Measurements from ENCODE around the gene PPM1F.

PPM1F gene

GRCh38 chr22:21989049-21989448 is 36.4 kb upstream of the PPM1F start:
- no peak overlapping the region for H3K4me3 ChIP-seq (ENCODE audit: low read depth, low read length)
- H3K27me3 ChIP-seq (ENCODE audit: control insufficient read depth, insufficient read depth, low read length): peaks cover 86% of the 10 kb centered on the region
- H3K9me3 ChIP-seq (ENCODE audit: control insufficient read depth, insufficient read depth, low read length): no peaks in the 10 kb centered on the region
- no peak overlapping the region for H3K9ac ChIP-seq (ENCODE audit: low read depth, low read length)
- no peaks in the 10 kb centered on the region for H3K4me1 ChIP-seq (ENCODE audit: control insufficient read depth, insufficient read depth, low read length)
- no peaks in the 10 kb centered on the region for H3K36me3 ChIP-seq (ENCODE audit: control insufficient read depth, insufficient read depth, low read length)

- Histone ChIP-seq H3K9ac (ENCODE audit: low read depth, low read length) (no peak overlapping the region), H3K4me3 (ENCODE audit: low read depth, low read length) (no peak overlapping the region), H3K9me3 (ENCODE audit: control insufficient read depth, insufficient read depth, low read length) (no peaks in the 10 kb centered on the region), H3K36me3 (ENCODE audit: control insufficient read depth, insufficient read depth, low read length) (peaks cover 2% of the 10 kb centered on the region), H3K4me1 (ENCODE audit: control insufficient read depth, insufficient read depth, low read length) (peaks cover 2% of the 10 kb centered on the region), H3K27me3 (ENCODE audit: control insufficient read depth, insufficient read depth, low read length) (peaks cover 48% of the 10 kb centered on the region)
These were observed 32.6 kb upstream of the PPM1F start for GRCh38 chr22:21985214-21985613.

- Histone ChIP-seq H3K4me3 (ENCODE audit: low read depth, low read length) (no peak overlapping the region), H3K36me3 (ENCODE audit: control insufficient read depth, insufficient read depth, low read length) (peaks cover 2% of the 10 kb centered on the region)
These were observed 32.1 kb upstream of the PPM1F start for GRCh38 chr22:21984793-21985192.

GRCh38 chr22:21982338-21982965 is 29.8 kb upstream of the PPM1F start, which contains the start of gene TOP3B:
TOP3B (minus strand) TSS chr22:21982787; CDS start chr22:21975709, 7,078 bp downstream.
- Histone ChIP-seq H3K27me3 (ENCODE audit: control insufficient read depth, insufficient read depth, low read length) (peaks cover 20% of the 10 kb centered on the region), H3K9ac (ENCODE audit: low read depth, low read length) (peak within 1 kb of the TSS; percentile 89), H3K36me3 (ENCODE audit: control insufficient read depth, insufficient read depth, low read length) (peaks cover 6% of the 10 kb centered on the region), H3K9me3 (ENCODE audit: control insufficient read depth, insufficient read depth, low read length) (no peaks in the 10 kb centered on the region), H3K4me3 (ENCODE audit: low read depth, low read length) (peak within 1 kb of the TSS; percentile 90), H3K4me1 (ENCODE audit: control insufficient read depth, insufficient read depth, low read length) (peaks cover 2% of the 10 kb centered on the region)

More at GRCh38 chr22:21984793-21985192, 32.1 kb upstream of the PPM1F start:
- H3K9me3 ChIP-seq (ENCODE audit: control insufficient read depth, insufficient read depth, low read length): no peaks in the 10 kb centered on the region
- H3K27me3 ChIP-seq (ENCODE audit: control insufficient read depth, insufficient read depth, low read length): peaks cover 44% of the 10 kb centered on the region
- no peak overlapping the region for H3K9ac ChIP-seq (ENCODE audit: low read depth, low read length)
- H3K4me1 ChIP-seq (ENCODE audit: control insufficient read depth, insufficient read depth, low read length): peaks cover 2% of the 10 kb centered on the region

GRCh38 chr22:21981874-21982273 is 29.2 kb upstream of the PPM1F start:
- H3K36me3 ChIP-seq (ENCODE audit: control insufficient read depth, insufficient read depth, low read length): peaks cover 6% of the 10 kb centered on the region
- no peaks in the 10 kb centered on the region for H3K9me3 ChIP-seq (ENCODE audit: control insufficient read depth, insufficient read depth, low read length)
- H3K4me1 ChIP-seq (ENCODE audit: control insufficient read depth, insufficient read depth, low read length): peaks cover 2% of the 10 kb centered on the region
- H3K27me3 ChIP-seq (ENCODE audit: control insufficient read depth, insufficient read depth, low read length): peaks cover 15% of the 10 kb centered on the region
- peak overlapping the region; percentile 90 for H3K4me3 ChIP-seq (ENCODE audit: low read depth, low read length)
- peak overlapping the region; percentile 89 for H3K9ac ChIP-seq (ENCODE audit: low read depth, low read length)

- Histone ChIP-seq H3K4me1 (ENCODE audit: control insufficient read depth, insufficient read depth, low read length) (peaks cover 2% of the 10 kb centered on the region), H3K9me3 (ENCODE audit: control insufficient read depth, insufficient read depth, low read length) (no peaks in the 10 kb centered on the region), H3K9ac (ENCODE audit: low read depth, low read length) (peak overlapping the region; percentile 47), H3K36me3 (ENCODE audit: control insufficient read depth, insufficient read depth, low read length) (peaks cover 6% of the 10 kb centered on the region), H3K27me3 (ENCODE audit: control insufficient read depth, insufficient read depth, low read length) (peaks cover 11% of the 10 kb centered on the region), H3K4me3 (ENCODE audit: low read depth, low read length) (no peak overlapping the region)
These were observed 27.9 kb upstream of the PPM1F start for GRCh38 chr22:21980547-21980946.

- Histone ChIP-seq H3K4me1 (ENCODE audit: control insufficient read depth, insufficient read depth, low read length) (peaks cover 2% of the 10 kb centered on the region), H3K4me3 (ENCODE audit: low read depth, low read length) (no peak overlapping the region), H3K9me3 (ENCODE audit: control insufficient read depth, insufficient read depth, low read length) (no peaks in the 10 kb centered on the region), H3K27me3 (ENCODE audit: control insufficient read depth, insufficient read depth, low read length) (no peaks in the 10 kb centered on the region), H3K9ac (ENCODE audit: low read depth, low read length) (no peak overlapping the region), H3K36me3 (ENCODE audit: control insufficient read depth, insufficient read depth, low read length) (peaks cover 19% of the 10 kb centered on the region)
These were observed 26.1 kb upstream of the PPM1F start for GRCh38 chr22:21978564-21979386.

GRCh38 chr22:21977814-21978213 is 25.2 kb upstream of the PPM1F start:
- H3K27me3 ChIP-seq (ENCODE audit: control insufficient read depth, insufficient read depth, low read length): no peaks in the 10 kb centered on the region
- no peak overlapping the region for H3K9ac ChIP-seq (ENCODE audit: low read depth, low read length)
- H3K9me3 ChIP-seq (ENCODE audit: control insufficient read depth, insufficient read depth, low read length): no peaks in the 10 kb centered on the region
- peaks cover 2% of the 10 kb centered on the region for H3K4me1 ChIP-seq (ENCODE audit: control insufficient read depth, insufficient read depth, low read length)
- no peak overlapping the region for H3K4me3 ChIP-seq (ENCODE audit: low read depth, low read length)
- H3K36me3 ChIP-seq (ENCODE audit: control insufficient read depth, insufficient read depth, low read length): peaks cover 28% of the 10 kb centered on the region

- Histone ChIP-seq H3K4me3 (ENCODE audit: low read depth, low read length) (no peak overlapping the region), H3K36me3 (ENCODE audit: control insufficient read depth, insufficient read depth, low read length) (peaks cover 38% of the 10 kb centered on the region), H3K27me3 (ENCODE audit: control insufficient read depth, insufficient read depth, low read length) (no peaks in the 10 kb centered on the region), H3K9ac (ENCODE audit: low read depth, low read length) (no peak overlapping the region), H3K4me1 (ENCODE audit: control insufficient read depth, insufficient read depth, low read length) (no peaks in the 10 kb centered on the region), H3K9me3 (ENCODE audit: control insufficient read depth, insufficient read depth, low read length) (no peaks in the 10 kb centered on the region)
These were observed 23.3 kb upstream of the PPM1F start for GRCh38 chr22:21975854-21976345.

- Histone ChIP-seq H3K36me3 (ENCODE audit: control insufficient read depth, insufficient read depth, low read length) (peaks cover 42% of the 10 kb centered on the region), H3K4me1 (ENCODE audit: control insufficient read depth, insufficient read depth, low read length) (no peaks in the 10 kb centered on the region), H3K9me3 (ENCODE audit: control insufficient read depth, insufficient read depth, low read length) (no peaks in the 10 kb centered on the region), H3K27me3 (ENCODE audit: control insufficient read depth, insufficient read depth, low read length) (no peaks in the 10 kb centered on the region), H3K9ac (ENCODE audit: low read depth, low read length) (no peak overlapping the region), H3K4me3 (ENCODE audit: low read depth, low read length) (no peak overlapping the region)
These were observed 22.6 kb upstream of the PPM1F start for GRCh38 chr22:21975273-21975672.

GRCh38 chr22:21974058-21974649 is 21.5 kb upstream of the PPM1F start:
- Histone ChIP-seq H3K9me3 (ENCODE audit: control insufficient read depth, insufficient read depth, low read length) (no peaks in the 10 kb centered on the region), H3K36me3 (ENCODE audit: control insufficient read depth, insufficient read depth, low read length) (peaks cover 50% of the 10 kb centered on the region), H3K27me3 (ENCODE audit: control insufficient read depth, insufficient read depth, low read length) (no peaks in the 10 kb centered on the region), H3K4me3 (ENCODE audit: low read depth, low read length) (no peak overlapping the region), H3K4me1 (ENCODE audit: control insufficient read depth, insufficient read depth, low read length) (no peaks in the 10 kb centered on the region), H3K9ac (ENCODE audit: low read depth, low read length) (no peak overlapping the region)
